Lung (tissue), 12 donors: ENCODE measurements around the gene TRIM66. TPM values are rescaled to one million over a fixed set of nuclear protein-coding genes. Genes with fewer than 3 reads are reported as not detected.

ENCODE experiments used
- ATAC-seq: fragments of 200-7000 bp; cut with Tn5 transposase; one replicate; pipeline ENCODE4 v1.9.1; 2020; ENCODE audit warnings: moderate number of reproducible peaks; ENCODE audit not compliant: insufficient read depth, low FRiP score
- DNase-seq, 3 donors: peaks; one replicate each; pipeline ENCODE4 v3.0.0-alpha.2; 2013 to 2017
- H3K27ac ChIP-seq, 2 donors: one replicate each; pipeline ENCODE4 v1.5.1; 2013; ENCODE audit warnings: mild to moderate bottlenecking in 2 of 2, moderate library complexity in 2 of 2, control low read depth in 1 of 2, inconsistent platforms in 1 of 2, low read depth in 1 of 2, low read length in 1 of 2
- H3K27me3 ChIP-seq, 3 donors: one replicate each; pipeline ENCODE4 v1.5.1; 2013; ENCODE audit warnings: low read length in 2 of 3; ENCODE audit not compliant: control insufficient read depth in 3 of 3, insufficient read depth in 3 of 3
- H3K36me3 ChIP-seq, 4 donors: one replicate each; pipeline ENCODE4 v1.5.1; 2013; ENCODE audit warnings: low read length in 4 of 4, mild to moderate bottlenecking in 1 of 4, moderate library complexity in 1 of 4; ENCODE audit not compliant: control insufficient read depth in 4 of 4, insufficient read depth in 4 of 4
- H3K4me1 ChIP-seq, 5 donors: one replicate each; pipeline ENCODE4 v1.5.1; 2013; ENCODE audit warnings: low read length in 5 of 5, mild to moderate bottlenecking in 2 of 5, moderate library complexity in 1 of 5; ENCODE audit not compliant: control insufficient read depth in 5 of 5, insufficient read depth in 5 of 5
- H3K4me3 ChIP-seq: one replicate; pipeline ENCODE4 v1.5.1; 2013; ENCODE audit warnings: mild to moderate bottlenecking, control low read depth, moderate library complexity
- H3K9ac ChIP-seq, 2 donors: one replicate each; pipeline ENCODE4 v1.5.1; 2013; ENCODE audit warnings: low read length in 2 of 2, control low read depth in 1 of 2; ENCODE audit not compliant: insufficient read depth in 1 of 2
- H3K9me3 ChIP-seq, 4 donors: one replicate each; pipeline ENCODE4 v1.5.1; 2013; ENCODE audit warnings: low read length in 3 of 4, mild to moderate bottlenecking in 1 of 4, moderate library complexity in 1 of 4; ENCODE audit not compliant: control insufficient read depth in 4 of 4, insufficient read depth in 3 of 4
- WGBS, 2 donors: extraction: QIAGEN DNeasy Blood & Tissue Kit; methylation state at CpG; one replicate each; pipeline ENCODE4 v1.1.7; 2013; 5-methylcytosine and 5-hydroxymethylcytosine counted together
- polyA plus RNA-seq, 2 donors: library from polyadenylated mRNA; stranded (reverse); fragments of 200-250 nt; gene quantifications; one replicate each; pipeline ENCODE4 v1.2.1, GENCODE V29; 2013
- total RNA-seq, 2 donors: library from RNA; depleted of rRNA in 1 of 2; stranded (reverse); fragments of >200 nt in 1 of 2; gene quantifications; one replicate each; pipeline ENCODE4 v1.2.1, GENCODE V29; 2014 to 2021
- TF ChIP-seq, protein P1 (sequence below): IDR thresholded peaks from 2 replicates; pipeline ENCODE4 v1.5.1; 2012; ENCODE audit warnings: mild to moderate bottlenecking; ENCODE audit errors: control extremely low read depth, extremely low read depth
- donor health status: control.
- donor health status: control.
- donor health status: Bipolar disorder and iron deficiency.
- donor health status: healthy.
- donor health status: DM: yes; HTN: yes; CAD: no.

Gene TRIM66
- total and polyA plus RNA-seq, 4 donors = 2.0 to 23.9 (median 11.3) TPM

DNA sequence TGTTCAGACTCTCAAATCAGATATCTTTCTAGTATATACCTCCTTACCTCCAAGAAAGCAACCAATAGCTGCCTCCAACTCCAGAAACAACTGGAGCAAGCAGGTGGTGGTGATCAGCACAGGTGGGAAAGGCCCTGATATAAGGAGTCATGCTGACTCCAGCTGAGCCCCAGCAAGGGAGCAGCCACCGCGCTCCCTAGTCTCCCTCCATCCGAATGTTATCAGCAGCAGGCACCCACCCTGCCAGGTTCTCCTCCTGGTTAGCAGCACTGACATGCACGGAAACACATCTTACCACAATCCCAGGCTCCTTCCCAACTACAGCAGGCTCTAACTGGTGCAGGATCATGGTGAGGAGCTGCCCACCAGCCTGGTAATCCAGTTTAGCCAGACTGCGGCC lies 69.9 kb downstream of the TRIM66 start:
- DNase-seq (no peak), ATAC-seq (no peak)
- Histone ChIP-seq H3K9ac (no peak overlapping the region), H3K9me3 (no peaks in the 10 kb centered on the region), H3K4me3 (no peak overlapping the region), H3K27ac (no peak overlapping the region), H3K36me3 (peaks cover 0 to 18% (median 0%) of the 10 kb centered on the region in 4 donors), H3K27me3 (no peaks in the 10 kb centered on the region), H3K4me1 (peaks cover 0 to 9% (median 0%) of the 10 kb centered on the region in 5 donors)
- TF ChIP-seq, protein P1, sequence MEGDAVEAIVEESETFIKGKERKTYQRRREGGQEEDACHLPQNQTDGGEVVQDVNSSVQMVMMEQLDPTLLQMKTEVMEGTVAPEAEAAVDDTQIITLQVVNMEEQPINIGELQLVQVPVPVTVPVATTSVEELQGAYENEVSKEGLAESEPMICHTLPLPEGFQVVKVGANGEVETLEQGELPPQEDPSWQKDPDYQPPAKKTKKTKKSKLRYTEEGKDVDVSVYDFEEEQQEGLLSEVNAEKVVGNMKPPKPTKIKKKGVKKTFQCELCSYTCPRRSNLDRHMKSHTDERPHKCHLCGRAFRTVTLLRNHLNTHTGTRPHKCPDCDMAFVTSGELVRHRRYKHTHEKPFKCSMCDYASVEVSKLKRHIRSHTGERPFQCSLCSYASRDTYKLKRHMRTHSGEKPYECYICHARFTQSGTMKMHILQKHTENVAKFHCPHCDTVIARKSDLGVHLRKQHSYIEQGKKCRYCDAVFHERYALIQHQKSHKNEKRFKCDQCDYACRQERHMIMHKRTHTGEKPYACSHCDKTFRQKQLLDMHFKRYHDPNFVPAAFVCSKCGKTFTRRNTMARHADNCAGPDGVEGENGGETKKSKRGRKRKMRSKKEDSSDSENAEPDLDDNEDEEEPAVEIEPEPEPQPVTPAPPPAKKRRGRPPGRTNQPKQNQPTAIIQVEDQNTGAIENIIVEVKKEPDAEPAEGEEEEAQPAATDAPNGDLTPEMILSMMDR = no peak
- WGBS, 2 donors = 86% methylated on average over 5 of the region's 5 CpGs

DNA sequence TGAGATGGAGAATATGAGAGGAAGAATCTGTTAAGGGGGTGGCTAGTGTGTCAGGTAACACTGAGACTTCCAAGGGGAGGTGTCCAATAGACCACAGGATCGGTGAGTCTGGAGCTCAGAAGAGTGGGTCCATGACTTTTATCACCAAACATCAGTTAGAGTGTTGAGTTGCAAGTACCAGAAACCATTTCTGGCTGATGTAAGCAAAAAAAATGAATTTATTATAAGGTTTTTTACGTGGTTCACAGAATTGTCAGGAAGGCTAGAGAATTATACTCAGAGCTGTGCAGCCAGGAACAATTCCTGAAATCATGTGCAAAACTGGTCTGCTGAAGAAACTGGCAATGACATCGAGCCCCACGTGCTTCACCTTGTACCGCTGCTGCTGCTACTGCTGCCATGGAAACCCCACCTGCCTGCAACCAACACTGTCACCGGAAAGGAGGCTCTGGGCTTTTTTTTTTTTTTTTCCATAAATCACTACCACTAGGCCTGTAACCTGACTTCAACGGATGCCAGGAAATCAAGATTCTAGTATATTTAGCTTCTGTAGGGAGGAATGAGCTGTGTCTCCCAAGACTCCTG lies 71.8 kb downstream of the TRIM66 start:
- Histone ChIP-seq H3K36me3 (peaks cover 0 to 7% (median 0%) of the 10 kb centered on the region in 4 donors), H3K27me3 (no peaks in the 10 kb centered on the region), H3K27ac (no peak overlapping the region), H3K4me1 (peaks cover 0 to 9% (median 0%) of the 10 kb centered on the region in 5 donors), H3K4me3 (no peak overlapping the region), H3K9me3 (no peaks in the 10 kb centered on the region), H3K9ac (no peak overlapping the region)
- WGBS, 2 donors = 47 to 50% methylated on average over 7 of the region's 7 CpGs
- TF ChIP-seq, protein P1 = no peak
- DNase-seq = peak in 2 of 3 donors; percentile 41 to 51
- ATAC-seq = no peak

DNA sequence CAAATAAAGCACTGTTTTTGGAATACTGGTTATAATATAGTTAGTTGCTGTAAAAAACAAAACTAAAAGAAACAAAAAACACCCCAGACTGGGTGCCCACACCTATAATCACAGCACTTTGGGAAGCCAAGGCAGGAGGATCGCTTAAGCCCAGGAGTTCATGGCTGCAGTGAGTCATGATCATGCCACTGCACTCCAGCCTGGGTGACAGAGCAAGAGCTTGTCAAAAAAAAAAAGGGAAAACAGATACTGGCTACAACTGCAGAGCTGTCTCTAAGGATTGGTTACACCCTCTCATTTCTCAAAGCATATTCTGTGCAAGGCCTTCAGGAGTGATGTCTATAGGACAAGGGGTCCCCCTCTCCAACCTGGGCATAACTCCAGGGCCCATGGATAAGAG lies 73.8 kb downstream of the TRIM66 start:
- Histone ChIP-seq H3K4me1 (peaks cover 0 to 7% (median 0%) of the 10 kb centered on the region in 5 donors), H3K9ac (no peak overlapping the region), H3K27ac (no peak overlapping the region), H3K9me3 (no peaks in the 10 kb centered on the region), H3K27me3 (peaks cover 0 to 3% (median 0%) of the 10 kb centered on the region in 3 donors), H3K4me3 (no peak overlapping the region), H3K36me3 (peaks cover 0 to 4% (median 0%) of the 10 kb centered on the region in 4 donors)
- TF ChIP-seq, protein P1 = no peak
- WGBS, 2 donors = 71 to 88% methylated on average over 1 of the region's 1 CpG
- no peak for ATAC-seq
- DNase-seq = no peak
